Measurements from ENCODE around the gene KIAA1755. TPM values are rescaled to one million over a fixed set of nuclear protein-coding genes. Genes with fewer than 3 reads are reported as not detected.

Gene KIAA1755
- total and polyA plus RNA-seq, 10 donors = 0.51 to 7.3 (median 4.7) TPM

GRCh38 chr20:38247166-38247509, 13.4 kb downstream of the KIAA1755 start:
- peak; percentile 22 for DNase-seq
- no peak for TF ChIP-seq CTCF (IDR thresholded peaks at IDR 0.05 in 8 of 11, conservative IDR thresholded peaks at IDR 0.05 in 3 of 11)
- TF ChIP-seq POLR2A (IDR thresholded peaks at IDR 0.05) = no peak
- TF ChIP-seq POLR2AphosphoS5 (IDR thresholded peaks at IDR 0.05) = no peak
- Histone ChIP-seq H3K36me3 (no peaks in the 10 kb centered on the region), H3K9me3 (peaks cover 0 to 31% (median 21%) of the 10 kb centered on the region in 8 donors), H3K27ac (no peak overlapping the region), H3K4me1 (peaks cover 0 to under 1% (median 0%) of the 10 kb centered on the region in 6 donors), H3K4me3 (no peak overlapping the region), H3K27me3 (replicated peaks in 1 of 7) (no peaks in the 10 kb centered on the region)
- intact Hi-C loops (cut with DNase I; ENCODE audit: low total_unique reads) = no loop called here
- WGBS, 5 donors = 83 to 94% (median 90%) methylated on average over 7 of the region's 7 CpGs

- H3K36me3 ChIP-seq = no peaks in the 10 kb centered on the region
- intact Hi-C loops (cut with DNase I; ENCODE audit: low total_unique reads) = no loop called here
- no peaks in the 10 kb centered on the region for H3K27me3 ChIP-seq (replicated peaks in 1 of 7)
- WGBS, 5 donors = 66 to 79% (median 74%) methylated on average over 14 of the region's 14 CpGs
- H3K4me1 ChIP-seq = no peaks in the 10 kb centered on the region
- TF ChIP-seq POLR2AphosphoS5 (IDR thresholded peaks at IDR 0.05) (no peak), CTCF (IDR thresholded peaks at IDR 0.05 in 8 of 11, conservative IDR thresholded peaks at IDR 0.05 in 3 of 11) (no peak), POLR2A (IDR thresholded peaks at IDR 0.05) (no peak)
- peak; percentile 41 for DNase-seq
- H3K9me3 ChIP-seq = peaks cover 0 to 37% (median 27%) of the 10 kb centered on the region in 8 donors
- no peak overlapping the region for H3K27ac ChIP-seq
- H3K4me3 ChIP-seq = no peak overlapping the region
These were observed 14.0 kb downstream of the KIAA1755 start for GRCh38 chr20:38246357-38247165.

- WGBS, 5 donors = 77 to 86% (median 81%) methylated on average over 9 of the region's 9 CpGs
- intact Hi-C loops (cut with DNase I; ENCODE audit: low total_unique reads) = no loop called here
- Histone ChIP-seq H3K27ac (no peak overlapping the region), H3K36me3 (no peaks in the 10 kb centered on the region), H3K9me3 (peaks cover 0 to 45% (median 33%) of the 10 kb centered on the region in 8 donors), H3K4me1 (no peaks in the 10 kb centered on the region), H3K27me3 (replicated peaks in 1 of 7) (peaks cover 0 to 7% (median 0%) of the 10 kb centered on the region in 7 donors), H3K4me3 (no peak overlapping the region)
- TF ChIP-seq CTCF (IDR thresholded peaks at IDR 0.05 in 8 of 11, conservative IDR thresholded peaks at IDR 0.05 in 3 of 11) (no peak), POLR2AphosphoS5 (IDR thresholded peaks at IDR 0.05) (no peak), POLR2A (IDR thresholded peaks at IDR 0.05) (no peak)
- peak; percentile 33 for DNase-seq
These were observed 14.8 kb downstream of the KIAA1755 start for GRCh38 chr20:38245753-38246152.

- peak overlapping the region in 1 of 8 donors; percentile 13 for H3K4me3 ChIP-seq
- peaks cover 0 to 26% (median 0%) of the 10 kb centered on the region in 7 donors for H3K27me3 ChIP-seq (replicated peaks in 1 of 7)
- peak; percentile 12 for DNase-seq
- H3K27ac ChIP-seq = peak overlapping the region in 2 of 8 donors; percentile 7 to 26
- no peak for TF ChIP-seq POLR2AphosphoS5 (IDR thresholded peaks at IDR 0.05)
- TF ChIP-seq CTCF (IDR thresholded peaks at IDR 0.05 in 8 of 11, conservative IDR thresholded peaks at IDR 0.05 in 3 of 11) = no peak
- TF ChIP-seq POLR2A (IDR thresholded peaks at IDR 0.05) = no peak
- peaks cover 0 to 58% (median 36%) of the 10 kb centered on the region in 8 donors for H3K9me3 ChIP-seq
- intact Hi-C loops (cut with DNase I; ENCODE audit: low total_unique reads) = no loop called here
- WGBS, 5 donors = 53 to 65% (median 58%) methylated on average over 2 of the region's 2 CpGs
- H3K4me1 ChIP-seq = no peaks in the 10 kb centered on the region
- H3K36me3 ChIP-seq = no peaks in the 10 kb centered on the region
These were observed 16.9 kb downstream of the KIAA1755 start for GRCh38 chr20:38243709-38244020.

Measured in spleen (tissue), 11 donors.